HG03575 (cell line): ENCODE results near the gene CLIC1.

ENCODE experiments used
- ATAC-seq: cut with Tn5 transposase; IDR thresholded peaks from one replicate; pipeline ENCODE4 v1.9.1; 2021; ENCODE audit not compliant: unreplicated experiment, insufficient number of reproducible peaks, low FRiP score; ENCODE audit errors: extremely low read depth

CLIC1 gene

GRCh38 chr6:31689249-31690110 is 46.9 kb downstream of the CLIC1 start:
- ATAC-seq: no peak

- no peak for ATAC-seq
Measured at GRCh38 chr6:31687860-31688693, 48.3 kb downstream of the CLIC1 start.

- no peak for ATAC-seq
Measured at GRCh38 chr6:31687321-31687720, 49.0 kb downstream of the CLIC1 start.

GRCh38 chr6:31686483-31686882 is 49.8 kb downstream of the CLIC1 start:
- no peak for ATAC-seq

- ATAC-seq: no peak
Measured at GRCh38 chr6:31683591-31683990, 52.7 kb downstream of the CLIC1 start.

- ATAC-seq: no peak
Measured at GRCh38 chr6:31681135-31681671, 55.1 kb downstream of the CLIC1 start.
